ENCODE results near the gene TENM4. TPM values are rescaled to one million over a fixed set of nuclear protein-coding genes. Genes with fewer than 3 reads are reported as not detected.

TENM4 gene
- total RNA-seq, 2 donors from 2014 or later: 2.6 to 6.8 TPM

- H3K4me3 ChIP-seq: no peak overlapping the region
- no peak for DNase-seq (ENCODE audit: low spot score)
- 84% methylated on average over 43 of the region's 43 CpGs for WGBS
- H3K9me3 ChIP-seq: no peaks in the 10 kb centered on the region
- H3K4me1 ChIP-seq (replicated peaks): no peaks in the 10 kb centered on the region
- no peak overlapping the region for H3K27ac ChIP-seq
- no peaks in the 10 kb centered on the region for H3K36me3 ChIP-seq
- TF ChIP-seq POLR2A (IDR thresholded peaks at IDR 0.05): no peak
- TF ChIP-seq CTCF (IDR thresholded peaks at IDR 0.05): no peak
- TF ChIP-seq POLR2AphosphoS5 (IDR thresholded peaks at IDR 0.05): no peak
- intact Hi-C loops (cut with DNase I): no loop called here
- no peaks in the 10 kb centered on the region for H3K27me3 ChIP-seq (replicated peaks; ENCODE audit: insufficient read depth)
Observed at GRCh38 chr11:78902771-78903507, 537.9 kb downstream of the TENM4 start.

GRCh38 chr11:78901831-78902230, 539.0 kb downstream of the TENM4 start:
- TF ChIP-seq POLR2AphosphoS5 (IDR thresholded peaks at IDR 0.05) (no peak), POLR2A (IDR thresholded peaks at IDR 0.05) (no peak), CTCF (IDR thresholded peaks at IDR 0.05) (no peak)
- Histone ChIP-seq H3K4me1 (replicated peaks) (no peaks in the 10 kb centered on the region), H3K27me3 (replicated peaks; ENCODE audit: insufficient read depth) (no peaks in the 10 kb centered on the region), H3K27ac (no peak overlapping the region), H3K4me3 (no peak overlapping the region), H3K36me3 (no peaks in the 10 kb centered on the region), H3K9me3 (no peaks in the 10 kb centered on the region)
- 96% methylated on average over 5 of the region's 5 CpGs for WGBS
- no peak for DNase-seq (ENCODE audit: low spot score)
- intact Hi-C loops (cut with DNase I): no loop called here

- Histone ChIP-seq H3K27me3 (replicated peaks; ENCODE audit: insufficient read depth) (no peaks in the 10 kb centered on the region), H3K4me3 (no peak overlapping the region), H3K9me3 (no peaks in the 10 kb centered on the region), H3K27ac (no peak overlapping the region), H3K36me3 (no peaks in the 10 kb centered on the region), H3K4me1 (replicated peaks) (no peaks in the 10 kb centered on the region)
- DNase-seq (ENCODE audit: low spot score): no peak
- 83% methylated on average over 1 of the region's 1 CpG for WGBS
- TF ChIP-seq POLR2AphosphoS5 (IDR thresholded peaks at IDR 0.05) (no peak), CTCF (IDR thresholded peaks at IDR 0.05) (no peak), POLR2A (IDR thresholded peaks at IDR 0.05) (no peak)
- intact Hi-C loops (cut with DNase I): no loop called here
Observed at GRCh38 chr11:78898266-78898775, 542.5 kb downstream of the TENM4 start.

GRCh38 chr11:78893996-78894395, 546.8 kb downstream of the TENM4 start:
- 87% methylated on average over 2 of the region's 2 CpGs for WGBS
- TF ChIP-seq CTCF (IDR thresholded peaks at IDR 0.05): no peak
- no peak for TF ChIP-seq POLR2A (IDR thresholded peaks at IDR 0.05)
- no peak for TF ChIP-seq POLR2AphosphoS5 (IDR thresholded peaks at IDR 0.05)
- intact Hi-C loops (cut with DNase I): no loop called here
- no peaks in the 10 kb centered on the region for H3K9me3 ChIP-seq
- no peaks in the 10 kb centered on the region for H3K27me3 ChIP-seq (replicated peaks; ENCODE audit: insufficient read depth)
- no peak overlapping the region for H3K27ac ChIP-seq
- no peak overlapping the region for H3K4me3 ChIP-seq
- DNase-seq (ENCODE audit: low spot score): no peak
- H3K36me3 ChIP-seq: no peaks in the 10 kb centered on the region
- no peaks in the 10 kb centered on the region for H3K4me1 ChIP-seq (replicated peaks)

DNA sequence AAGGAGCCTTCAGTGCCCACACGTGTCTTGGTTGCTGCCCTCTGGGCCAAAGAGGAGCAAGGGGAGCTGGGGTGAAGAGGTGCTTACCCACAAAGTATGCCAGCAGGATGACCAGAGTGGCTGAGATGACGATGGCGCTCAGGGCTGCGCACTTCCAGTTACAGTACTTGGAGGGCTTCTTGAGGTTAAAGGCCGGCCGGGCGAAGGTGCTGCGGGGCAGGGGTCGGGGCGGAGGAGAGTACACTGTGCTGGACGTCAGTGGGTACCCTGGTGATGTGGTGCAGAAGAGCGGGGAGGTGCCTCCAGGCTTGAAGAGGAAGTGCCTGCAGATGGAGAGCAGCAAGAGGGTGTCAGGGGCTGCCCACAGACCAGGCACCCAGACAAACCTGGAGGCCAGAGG, 551.1 kb downstream of the TENM4 start:
- H3K9me3 ChIP-seq: no peaks in the 10 kb centered on the region
- 97% methylated on average over 12 of the region's 12 CpGs for WGBS
- TF ChIP-seq POLR2AphosphoS5 (IDR thresholded peaks at IDR 0.05) (no peak), CTCF (IDR thresholded peaks at IDR 0.05) (no peak), POLR2A (IDR thresholded peaks at IDR 0.05) (no peak)

More for the DNA sequence above, 551.1 kb downstream of the TENM4 start:
- H3K4me1 ChIP-seq (replicated peaks): no peaks in the 10 kb centered on the region
- H3K27ac ChIP-seq: no peak overlapping the region
- H3K4me3 ChIP-seq: no peak overlapping the region
- intact Hi-C loops (cut with DNase I): no loop called here
- no peak for DNase-seq (ENCODE audit: low spot score)
- no peaks in the 10 kb centered on the region for H3K27me3 ChIP-seq (replicated peaks; ENCODE audit: insufficient read depth)
- no peaks in the 10 kb centered on the region for H3K36me3 ChIP-seq
